ENCODE measurements around the gene RAB35. TPM values are rescaled to one million over a fixed set of nuclear protein-coding genes. Genes with fewer than 3 reads are reported as not detected.

RAB35 gene
- total RNA-seq, 1 donor from 2014 or later = 32.8 TPM

DNA sequence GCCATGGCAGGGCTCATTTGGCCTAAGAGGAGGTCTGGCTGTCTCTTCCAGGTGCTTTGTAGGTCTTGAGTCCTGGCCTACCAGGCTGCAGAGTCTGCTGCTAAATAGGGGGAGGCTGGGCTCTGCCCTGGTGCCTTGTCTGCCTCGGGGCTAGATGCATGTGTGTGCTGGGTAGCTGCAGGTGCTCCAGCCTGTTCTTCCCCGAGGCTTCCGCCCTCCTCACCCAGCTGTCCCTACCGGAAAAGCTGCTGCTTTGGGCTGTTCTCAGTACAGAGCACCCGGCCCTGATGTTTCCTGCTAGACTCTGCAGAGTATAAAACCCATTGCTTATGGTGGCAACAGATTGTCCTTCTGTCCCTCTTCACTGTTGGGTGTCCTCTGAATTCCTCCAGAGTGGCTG is 37.7 kb downstream of the RAB35 start:
- Histone ChIP-seq H3K36me3 (ENCODE audit: control insufficient read depth, insufficient read depth, low read length) (no peaks in the 10 kb centered on the region), H3K4me3 (ENCODE audit: low read depth, low read length) (no peak overlapping the region), H3K27me3 (ENCODE audit: control insufficient read depth, insufficient read depth, low read length) (no peaks in the 10 kb centered on the region)
- TF ChIP-seq, protein P1, sequence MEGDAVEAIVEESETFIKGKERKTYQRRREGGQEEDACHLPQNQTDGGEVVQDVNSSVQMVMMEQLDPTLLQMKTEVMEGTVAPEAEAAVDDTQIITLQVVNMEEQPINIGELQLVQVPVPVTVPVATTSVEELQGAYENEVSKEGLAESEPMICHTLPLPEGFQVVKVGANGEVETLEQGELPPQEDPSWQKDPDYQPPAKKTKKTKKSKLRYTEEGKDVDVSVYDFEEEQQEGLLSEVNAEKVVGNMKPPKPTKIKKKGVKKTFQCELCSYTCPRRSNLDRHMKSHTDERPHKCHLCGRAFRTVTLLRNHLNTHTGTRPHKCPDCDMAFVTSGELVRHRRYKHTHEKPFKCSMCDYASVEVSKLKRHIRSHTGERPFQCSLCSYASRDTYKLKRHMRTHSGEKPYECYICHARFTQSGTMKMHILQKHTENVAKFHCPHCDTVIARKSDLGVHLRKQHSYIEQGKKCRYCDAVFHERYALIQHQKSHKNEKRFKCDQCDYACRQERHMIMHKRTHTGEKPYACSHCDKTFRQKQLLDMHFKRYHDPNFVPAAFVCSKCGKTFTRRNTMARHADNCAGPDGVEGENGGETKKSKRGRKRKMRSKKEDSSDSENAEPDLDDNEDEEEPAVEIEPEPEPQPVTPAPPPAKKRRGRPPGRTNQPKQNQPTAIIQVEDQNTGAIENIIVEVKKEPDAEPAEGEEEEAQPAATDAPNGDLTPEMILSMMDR (IDR thresholded peaks at IDR 0.05; ENCODE audit: insufficient read depth, low read length, poor library complexity, severe bottlenecking) = no peak
- DNase-seq (ENCODE audit: low read depth) = no peak

DNA sequence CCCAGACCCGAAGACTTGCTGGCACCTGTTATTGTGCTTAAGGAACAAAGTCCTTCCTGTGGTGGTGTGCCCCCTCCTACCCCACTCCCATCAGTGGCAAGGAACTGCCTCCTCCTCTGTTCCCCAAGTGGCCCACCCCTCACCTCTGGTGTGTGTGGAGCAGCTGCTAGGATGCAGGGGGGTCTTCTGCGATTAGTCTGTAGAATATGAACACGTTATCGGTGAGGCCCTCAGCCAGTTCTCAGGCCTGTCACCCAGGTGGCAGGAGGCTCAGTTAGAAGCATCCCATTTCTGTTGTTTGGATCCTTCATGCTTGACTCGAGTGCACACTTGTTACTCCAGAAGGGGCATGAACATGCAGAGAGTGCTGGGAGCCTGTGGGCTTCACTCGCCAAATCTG is 39.3 kb downstream of the RAB35 start:
- no peaks in the 10 kb centered on the region for H3K36me3 ChIP-seq (ENCODE audit: control insufficient read depth, insufficient read depth, low read length)
- TF ChIP-seq, protein P1 (IDR thresholded peaks at IDR 0.05; ENCODE audit: insufficient read depth, low read length, poor library complexity, severe bottlenecking) = no peak
- no peak overlapping the region for H3K4me3 ChIP-seq (ENCODE audit: low read depth, low read length)
- no peaks in the 10 kb centered on the region for H3K27me3 ChIP-seq (ENCODE audit: control insufficient read depth, insufficient read depth, low read length)
- DNase-seq (ENCODE audit: low read depth) = no peak

DNA sequence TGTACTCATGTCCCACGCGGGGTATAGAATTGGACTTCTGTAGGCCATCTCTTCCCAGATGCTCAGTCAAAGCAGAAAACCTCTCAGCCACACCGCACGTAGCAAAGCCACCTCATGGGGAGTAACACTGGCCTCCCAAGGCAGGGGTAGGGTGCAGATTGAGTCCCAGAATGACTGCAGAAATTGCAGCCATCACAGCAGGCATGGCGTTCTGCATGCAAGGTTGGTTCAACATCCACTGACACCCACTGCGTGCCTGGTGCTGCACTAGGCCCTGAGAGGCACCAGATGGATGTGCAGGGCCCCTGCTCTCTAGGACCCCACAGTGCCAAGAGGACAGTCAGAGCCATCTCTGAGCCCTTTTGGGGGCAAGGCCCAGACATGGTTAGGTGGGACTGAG is 39.9 kb downstream of the RAB35 start:
- Histone ChIP-seq H3K36me3 (ENCODE audit: control insufficient read depth, insufficient read depth, low read length) (no peaks in the 10 kb centered on the region), H3K27me3 (ENCODE audit: control insufficient read depth, insufficient read depth, low read length) (no peaks in the 10 kb centered on the region), H3K4me3 (ENCODE audit: low read depth, low read length) (no peak overlapping the region)
- DNase-seq (ENCODE audit: low read depth) = no peak
- TF ChIP-seq, protein P1 (IDR thresholded peaks at IDR 0.05; ENCODE audit: insufficient read depth, low read length, poor library complexity, severe bottlenecking) = no peak

DNA sequence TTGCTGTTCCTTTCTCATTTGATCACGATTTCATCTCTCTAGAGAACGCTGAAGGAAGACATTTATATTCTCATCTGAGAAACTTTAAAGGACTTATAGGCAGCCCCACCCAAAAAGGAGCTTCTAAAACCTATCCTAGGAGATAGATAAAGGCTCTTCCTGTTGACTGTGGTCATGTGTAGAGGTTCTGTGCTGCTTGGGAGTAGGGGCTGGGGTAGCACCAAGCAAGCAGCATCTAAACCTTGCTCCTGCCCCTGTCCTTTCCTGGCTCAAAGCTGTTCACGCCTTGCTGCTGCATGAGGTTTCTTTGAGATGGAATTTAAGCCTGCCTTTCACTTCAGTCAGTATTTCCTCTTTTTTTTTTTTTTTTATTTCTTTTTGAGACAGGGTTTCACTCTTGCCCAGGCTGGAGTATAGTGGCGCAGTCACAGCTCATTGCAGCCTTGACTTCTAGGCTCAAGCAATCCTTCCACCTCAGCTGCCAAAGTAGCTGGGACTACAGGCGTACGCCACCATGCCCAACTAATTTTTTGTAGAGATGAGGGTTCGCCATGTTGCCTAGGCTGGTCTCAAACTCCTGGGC is 41.4 kb downstream of the RAB35 start:
- DNase-seq (ENCODE audit: low read depth) = no peak
- H3K27me3 ChIP-seq (ENCODE audit: control insufficient read depth, insufficient read depth, low read length) = no peaks in the 10 kb centered on the region
- TF ChIP-seq, protein P1 (IDR thresholded peaks at IDR 0.05; ENCODE audit: insufficient read depth, low read length, poor library complexity, severe bottlenecking) = no peak
- H3K36me3 ChIP-seq (ENCODE audit: control insufficient read depth, insufficient read depth, low read length) = no peaks in the 10 kb centered on the region
- no peak overlapping the region for H3K4me3 ChIP-seq (ENCODE audit: low read depth, low read length)

DNA sequence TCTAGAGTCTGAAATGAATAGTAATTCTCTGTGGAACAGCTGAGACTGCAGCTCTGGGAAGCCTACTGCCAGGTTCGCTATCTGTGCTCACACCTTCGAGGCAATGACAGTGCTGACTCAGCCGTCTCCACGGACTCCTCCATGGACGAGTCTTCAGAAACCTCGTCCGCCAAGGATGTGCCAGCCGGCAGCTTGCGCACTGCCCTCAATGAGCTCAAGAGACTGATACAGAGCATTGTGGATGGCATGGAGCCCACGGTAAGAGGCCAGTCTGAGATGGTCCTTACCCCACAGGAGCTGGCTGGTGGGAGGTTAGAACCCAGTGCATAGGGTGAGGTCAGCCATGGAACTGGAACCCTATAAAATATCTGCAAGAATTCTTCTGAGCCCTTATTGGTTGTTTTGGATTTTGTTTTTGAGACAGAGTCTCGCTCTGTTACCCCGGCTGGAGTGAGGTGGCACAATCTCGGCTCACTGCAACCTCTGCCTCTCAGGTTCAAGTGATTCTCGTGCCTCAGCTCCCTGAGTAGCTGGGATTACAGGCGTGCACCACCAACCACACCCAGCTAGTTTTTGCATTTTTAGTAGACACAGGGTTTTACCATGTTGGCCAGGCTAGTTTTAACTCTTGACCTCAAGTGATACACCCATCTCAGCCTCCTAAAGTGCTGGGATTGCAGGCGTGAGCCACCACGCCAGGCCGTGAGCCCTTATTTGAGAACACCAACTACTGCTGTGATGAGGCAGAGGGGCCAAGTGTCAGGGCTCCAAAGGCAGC is 43.9 kb downstream of the RAB35 start:
- H3K27me3 ChIP-seq (ENCODE audit: control insufficient read depth, insufficient read depth, low read length) = no peaks in the 10 kb centered on the region
- TF ChIP-seq, protein P1 (IDR thresholded peaks at IDR 0.05; ENCODE audit: insufficient read depth, low read length, poor library complexity, severe bottlenecking) = no peak
- no peak for DNase-seq (ENCODE audit: low read depth)
- no peaks in the 10 kb centered on the region for H3K36me3 ChIP-seq (ENCODE audit: control insufficient read depth, insufficient read depth, low read length)
- no peak overlapping the region for H3K4me3 ChIP-seq (ENCODE audit: low read depth, low read length)
